H9 (cell line): ENCODE data around the gene PRIM2. TPM values are rescaled to one million over a fixed set of nuclear protein-coding genes. Genes with fewer than 3 reads are reported as not detected.
"Not testable (repeated sequence)": the region's sequence is repeated elsewhere in the genome, so short reads cannot be mapped to it uniquely, and the experiment has no call there.

Source experiments
- DNase-seq: peaks from one replicate; pipeline ENCODE4 v3.0.0-alpha.2; 2017
- H2AFZ ChIP-seq: one replicate; pipeline ENCODE4 v1.6.1; 2013; ENCODE audit warnings: mild to moderate bottlenecking, low read length, control low read depth, moderate library complexity
- H2AK5ac ChIP-seq: 2 replicates; pipeline ENCODE4 v1.6.1; 2013; ENCODE audit warnings: low read length, control low read depth, mixed read lengths; ENCODE audit not compliant: insufficient read length
- H2BK120ac ChIP-seq: one replicate; pipeline ENCODE4 v1.6.1; 2013; ENCODE audit warnings: low read depth, mild to moderate bottlenecking, low read length, control low read depth, inconsistent platforms; ENCODE audit not compliant: poor library complexity, severe bottlenecking
- H2BK12ac ChIP-seq: 2 replicates; pipeline ENCODE4 v1.6.1; 2013; ENCODE audit warnings: low read length, control low read depth, mixed read lengths, low read depth; ENCODE audit not compliant: insufficient read length
- H2BK15ac ChIP-seq: 2 replicates; pipeline ENCODE4 v1.6.1; 2013; ENCODE audit warnings: low read depth, low read length, control low read depth
- H2BK20ac ChIP-seq: one replicate; pipeline ENCODE4 v1.6.1; 2013; ENCODE audit warnings: low read depth, mild to moderate bottlenecking, low read length, control low read depth, inconsistent platforms; ENCODE audit not compliant: poor library complexity, severe bottlenecking
- H2BK5ac ChIP-seq: 2 replicates; pipeline ENCODE4 v1.6.1; 2013; ENCODE audit warnings: low read length, control low read depth, mixed read lengths; ENCODE audit not compliant: insufficient read length
- H3K14ac ChIP-seq: 2 replicates; pipeline ENCODE4 v1.6.1; 2013; ENCODE audit warnings: low read length, control low read depth; ENCODE audit not compliant: insufficient read depth
- H3K18ac ChIP-seq: 2 replicates; pipeline ENCODE4 v1.6.1; 2013; ENCODE audit warnings: low read depth, mild to moderate bottlenecking, mixed read lengths, low read length, control low read depth; ENCODE audit not compliant: insufficient read length
- H3K23ac ChIP-seq: 2 replicates; pipeline ENCODE4 v1.6.1; 2013; ENCODE audit warnings: low read length, control low read depth, mixed read lengths, low read depth; ENCODE audit not compliant: insufficient read length
- H3K23me2 ChIP-seq: 2 replicates; pipeline ENCODE4 v1.6.1; 2013; ENCODE audit warnings: low read depth, mild to moderate bottlenecking, mixed read lengths, low read length, control low read depth; ENCODE audit not compliant: insufficient read length, poor library complexity, severe bottlenecking
- H3K27ac ChIP-seq: 2 replicates; pipeline ENCODE4 v1.5.1; 2013; ENCODE audit warnings: low read length, control low read depth, mixed read lengths, low read depth; ENCODE audit not compliant: insufficient read length
- H3K27me3 ChIP-seq: 2 replicates; pipeline ENCODE4 v1.6.1; 2013; ENCODE audit warnings: low read length, control low read depth, inconsistent platforms; ENCODE audit not compliant: insufficient read depth
- H3K4ac ChIP-seq: 2 replicates; pipeline ENCODE4 v1.6.1; 2013; ENCODE audit warnings: low read depth, mild to moderate bottlenecking, control low read depth, inconsistent platforms, low read length, moderate library complexity
- H3K4me1 ChIP-seq: 2 replicates; pipeline ENCODE4 v1.6.1; 2013; ENCODE audit warnings: low read length, control low read depth, inconsistent platforms; ENCODE audit not compliant: insufficient read depth
- H3K4me2 ChIP-seq: 2 replicates; pipeline ENCODE4 v1.6.1; 2013; ENCODE audit warnings: low read length, control low read depth, mixed read lengths; ENCODE audit not compliant: insufficient read length, insufficient read depth
- H3K56ac ChIP-seq: 2 replicates; pipeline ENCODE4 v1.6.1; 2013; ENCODE audit warnings: low read depth, mild to moderate bottlenecking, mixed read lengths, low read length, control low read depth; ENCODE audit not compliant: insufficient read length
- H3K79me1 ChIP-seq: 2 replicates; pipeline ENCODE4 v1.6.1; 2013; ENCODE audit warnings: low read depth, mild to moderate bottlenecking, moderate library complexity, low read length, control low read depth, inconsistent platforms; ENCODE audit not compliant: insufficient read depth, poor library complexity, severe bottlenecking
- H3K79me2 ChIP-seq: 2 replicates; pipeline ENCODE4 v1.6.1; 2013; ENCODE audit warnings: low read length, control low read depth, inconsistent platforms; ENCODE audit not compliant: insufficient read depth
- H3K9ac ChIP-seq: 2 replicates; pipeline ENCODE4 v1.6.1; 2013; ENCODE audit warnings: low read length, control low read depth, mixed read lengths; ENCODE audit not compliant: insufficient read length; ENCODE audit errors: extremely low read depth
- H3K9me3 ChIP-seq: one replicate; pipeline ENCODE4 v1.6.1; 2013; ENCODE audit warnings: low read depth, low read length, inconsistent platforms; ENCODE audit not compliant: control insufficient read depth
- H3T11ph ChIP-seq: one replicate; pipeline ENCODE4 v1.6.1; 2013; ENCODE audit warnings: mild to moderate bottlenecking, low read length, control low read depth, inconsistent platforms
- H4K20me1 ChIP-seq: one replicate; pipeline ENCODE4 v1.6.1; 2013; ENCODE audit not compliant: control insufficient read depth, insufficient read length, insufficient read depth
- H4K5ac ChIP-seq: 2 replicates; pipeline ENCODE4 v1.6.1; 2013; ENCODE audit warnings: low read depth, mild to moderate bottlenecking, mixed read lengths, low read length, control low read depth; ENCODE audit not compliant: insufficient read length
- H4K8ac ChIP-seq: replicated peaks from 2 replicates; pipeline ENCODE4 v1.6.1; 2013; ENCODE audit warnings: low read length, control low read depth, mixed read lengths, low read depth; ENCODE audit not compliant: insufficient read length
- H4K91ac ChIP-seq: 2 replicates; pipeline ENCODE4 v1.6.1; 2013; ENCODE audit warnings: low read depth, mild to moderate bottlenecking, moderate library complexity, mixed read lengths, low read length, control low read depth; ENCODE audit not compliant: insufficient read length
- H3K27ac Mint-ChIP-seq, 3 experiments: 2 replicates in 2 of 3; 3 replicates in 1 of 3; pipeline ENCODE4 v1.8.0; 2020 to 2021; ENCODE audit warnings: mixed read lengths in 3 of 3, mild to moderate bottlenecking in 1 of 3, moderate library complexity in 1 of 3
- H3K27me3 Mint-ChIP-seq: 2 replicates; pipeline ENCODE4 v1.8.0; 2021; ENCODE audit warnings: low read depth, mild to moderate bottlenecking, moderate library complexity, mixed read lengths
- H3K36me3 Mint-ChIP-seq, 3 experiments: 2 replicates in 2 of 3; 3 replicates in 1 of 3; pipeline ENCODE4 v1.8.0; 2020 to 2021; ENCODE audit warnings: low read depth in 3 of 3, mixed read lengths in 3 of 3; ENCODE audit not compliant: insufficient read depth in 1 of 3
- H3K4me1 Mint-ChIP-seq, 2 experiments: 2 replicates each; pipeline ENCODE4 v1.8.0; 2020; ENCODE audit warnings: mixed read lengths in 2 of 2
- H3K4me3 Mint-ChIP-seq, 2 experiments: 2 replicates in 1 of 2; 3 replicates in 1 of 2; pipeline ENCODE4 v1.8.0; 2020 to 2021; ENCODE audit warnings: mild to moderate bottlenecking in 2 of 2, mixed read lengths in 2 of 2, moderate library complexity in 1 of 2
- H3K9me3 Mint-ChIP-seq, 2 experiments: 2 replicates in 1 of 2; 3 replicates in 1 of 2; pipeline ENCODE4 v1.8.0; 2020; ENCODE audit warnings: mild to moderate bottlenecking in 2 of 2, mixed read lengths in 2 of 2, moderate library complexity in 1 of 2
- WGBS: extraction: QIAGEN DNeasy Blood & Tissue Kit; methylation state at CpG from one replicate; pipeline ENCODE4 v1.1.7; 2013; ENCODE audit warnings: missing lambda C conversion rate, low lambda C conversion rate, mixed read lengths; ENCODE audit not compliant: insufficient read length; ENCODE audit errors: extremely low coverage; 5-methylcytosine and 5-hydroxymethylcytosine counted together
- total RNA-seq: library from RNA; stranded (reverse); gene quantifications from 2 replicates; pipeline ENCODE4 v1.2.1, GENCODE V29; 2021

PRIM2 gene
- total RNA-seq, 1 experiment from 2014 or later = 43.0 TPM

DNA sequence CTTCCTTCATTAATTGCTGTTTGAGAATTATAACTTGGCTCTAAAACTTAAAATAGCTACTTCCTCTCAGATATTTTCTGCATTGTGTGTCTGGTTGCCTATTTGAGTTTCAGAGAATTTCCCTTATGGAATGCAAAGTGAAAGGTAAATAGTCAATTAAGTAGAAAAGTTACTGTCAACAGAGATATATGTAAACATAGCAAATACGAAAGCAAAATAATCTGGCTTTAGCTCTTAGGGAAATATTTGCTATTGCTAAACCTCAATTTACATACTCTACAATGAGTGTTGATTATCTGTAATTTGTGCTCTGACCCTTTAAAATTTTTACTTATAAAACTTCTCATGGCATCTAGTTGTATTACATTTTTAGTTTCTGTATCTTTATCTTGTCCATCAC lies 54.3 kb downstream of the PRIM2 start:
- H2BK12ac ChIP-seq, H4K91ac ChIP-seq, H3K56ac ChIP-seq, H3K27ac ChIP-seq, H3K27me3 ChIP-seq, H4K5ac ChIP-seq, H2BK5ac ChIP-seq, H3K18ac ChIP-seq, H3K23me2 ChIP-seq, H4K8ac ChIP-seq, H3K23ac ChIP-seq, H3K14ac ChIP-seq, H3K79me1 ChIP-seq, H3K4me1 Mint-ChIP-seq, H3K4me3 Mint-ChIP-seq, H3K9me3 ChIP-seq, H3K27ac Mint-ChIP-seq, H2BK20ac ChIP-seq, H3K4ac ChIP-seq, H3K4me1 ChIP-seq, H3K27me3 Mint-ChIP-seq, H3K9me3 Mint-ChIP-seq, H2BK120ac ChIP-seq, H3K79me2 ChIP-seq, H2AFZ ChIP-seq, DNase-seq, H2BK15ac ChIP-seq, H3K9ac ChIP-seq, H3T11ph ChIP-seq, H2AK5ac ChIP-seq, H3K4me2 ChIP-seq, H4K20me1 ChIP-seq: not testable (repeated sequence)
- peaks cover 13 to 17% (median 17%) of the 10 kb centered on the region in 3 experiments; a peak in 5 of 7 replicates for H3K36me3 Mint-ChIP-seq
- WGBS = no CpG with 5 or more reads among the region's 1 CpG

DNA sequence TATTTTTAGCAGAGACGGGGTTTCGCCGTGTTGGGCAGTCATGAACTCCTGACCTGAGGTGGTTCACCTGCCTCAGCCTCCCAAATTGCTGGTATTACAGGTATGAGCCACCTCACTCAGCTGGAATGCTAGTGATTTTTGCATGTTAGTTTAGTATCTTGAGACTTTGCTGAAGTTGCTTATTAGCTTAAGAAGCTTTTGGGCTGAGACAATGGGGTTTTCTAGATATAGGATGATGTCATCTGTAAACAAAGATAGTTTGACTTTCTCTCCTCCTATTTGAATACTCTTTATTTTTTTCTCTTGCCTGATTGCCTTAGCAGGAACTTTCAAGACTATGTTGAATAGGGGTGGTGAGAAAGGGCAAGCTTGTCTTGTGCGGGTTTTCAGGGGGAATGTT lies 57.3 kb downstream of the PRIM2 start:
- not testable (repeated sequence) for H3K4me1 ChIP-seq, H3K79me2 ChIP-seq, H3K27me3 Mint-ChIP-seq, H3K27me3 ChIP-seq, H2BK120ac ChIP-seq, H2BK15ac ChIP-seq, H3K23ac ChIP-seq, H2BK5ac ChIP-seq, H3K9me3 Mint-ChIP-seq, H3K79me1 ChIP-seq, H3K56ac ChIP-seq, H2BK20ac ChIP-seq, H4K91ac ChIP-seq, H3K27ac ChIP-seq, H4K20me1 ChIP-seq, H3K4me2 ChIP-seq, H4K5ac ChIP-seq, H3K4me3 Mint-ChIP-seq, H2BK12ac ChIP-seq, H2AFZ ChIP-seq, H3K18ac ChIP-seq, H3K9ac ChIP-seq, H3K14ac ChIP-seq, H3T11ph ChIP-seq, H3K4ac ChIP-seq, H3K23me2 ChIP-seq, H3K9me3 ChIP-seq, H3K4me1 Mint-ChIP-seq, H4K8ac ChIP-seq, H2AK5ac ChIP-seq, DNase-seq
- Mint-ChIP-seq H3K27ac (peak overlapping the region; percentile 17 to 67 (median 45); a peak in 2 of 7 replicates), H3K36me3 (peaks cover 17% of the 10 kb centered on the region in 3 experiments; a peak in 5 of 7 replicates)
- no CpG with 5 or more reads among the region's 4 CpGs for WGBS
